Neural progenitor cell (in vitro differentiated cells): ENCODE measurements around the gene ZBTB20.

Source experiments
- CTCF ChIP-seq: fragments of 200-600 bp; sonication (generic); IDR thresholded peaks from 2 replicates; pipeline ENCODE4 v1.5.1; 2017; ENCODE audit warnings: antibody characterized with exemption, mild to moderate bottlenecking
- EZH2 ChIP-seq: fragments of 200-600 bp; sonication (generic); IDR thresholded peaks from 2 replicates; pipeline ENCODE4 v1.6.1; 2017; ENCODE audit warnings: antibody characterized with exemption, mild to moderate bottlenecking, moderate library complexity

GRCh38 chr3:115162759-115163158 is 15.7 kb upstream of the ZBTB20 start:
- TF ChIP-seq CTCF, result no peak
- no peak for TF ChIP-seq EZH2
